ENCODE data around the gene MPHOSPH6. TPM values are rescaled to one million over a fixed set of nuclear protein-coding genes. Genes with fewer than 3 reads are reported as not detected.
A peak's percentile ranks its signal among the peaks of the same experiment; 100 is the strongest.

Gene MPHOSPH6
- total and polyA plus RNA-seq, 7 donors, result 20.0 to 39.1 (median 27.5) TPM

GRCh38 chr16:82156761-82157533 is 13.1 kb downstream of the MPHOSPH6 start:
- intact Hi-C loops (cut with DNase I), result loop anchor here (5.0 kb wide), 1 partner anchor 35 kb away; no protein-coding TSS in a partner anchor
- no peak overlapping the region for H3K4me3 ChIP-seq
- no peak overlapping the region for H3K27ac ChIP-seq
- H3K4me1 ChIP-seq, result peaks cover 0 to 16% (median 13%) of the 10 kb centered on the region in 4 donors
- peak in 3 of 4 donors; percentile 28 to 40 (median 39) for TF ChIP-seq POLR2AphosphoS5 (IDR thresholded peaks at IDR 0.05)
- TF ChIP-seq POLR2A (IDR thresholded peaks at IDR 0.05), result no peak
- no peak for DNase-seq
- H3K9me3 ChIP-seq, result no peaks in the 10 kb centered on the region
- WGBS, 2 donors, result 91 to 92% methylated on average over 14 of the region's 14 CpGs
- no peaks in the 10 kb centered on the region for H3K27me3 ChIP-seq
- peaks cover 0 to 21% (median 11%) of the 10 kb centered on the region in 4 donors for H3K36me3 ChIP-seq

GRCh38 chr16:82152641-82153112 is 17.3 kb downstream of the MPHOSPH6 start:
- H3K27ac ChIP-seq, result no peak overlapping the region
- TF ChIP-seq POLR2AphosphoS5 (IDR thresholded peaks at IDR 0.05) (no peak), POLR2A (IDR thresholded peaks at IDR 0.05) (no peak), EP300 (IDR thresholded peaks at IDR 0.05) (no peak), CTCF (IDR thresholded peaks at IDR 0.05) (no peak)
- no peaks in the 10 kb centered on the region for H3K9me3 ChIP-seq
- peaks cover 0 to 12% (median 5%) of the 10 kb centered on the region in 4 donors for H3K36me3 ChIP-seq
- intact Hi-C loops (cut with DNase I), result no loop called here
- no peak for DNase-seq
- peaks cover 0 to 13% (median 11%) of the 10 kb centered on the region in 4 donors for H3K4me1 ChIP-seq
- H3K4me3 ChIP-seq, result no peak overlapping the region
- WGBS, 2 donors, result 33 to 62% methylated on average over 8 of the region's 8 CpGs
- H3K27me3 ChIP-seq, result no peaks in the 10 kb centered on the region

GRCh38 chr16:82152196-82152595 is 17.8 kb downstream of the MPHOSPH6 start:
- no peak overlapping the region for H3K4me3 ChIP-seq
- H3K4me1 ChIP-seq, result peaks cover 0 to 11% (median 10%) of the 10 kb centered on the region in 4 donors
- no peak for DNase-seq
- TF ChIP-seq CTCF (IDR thresholded peaks at IDR 0.05) (no peak), EP300 (IDR thresholded peaks at IDR 0.05) (no peak), POLR2A (IDR thresholded peaks at IDR 0.05) (no peak), POLR2AphosphoS5 (IDR thresholded peaks at IDR 0.05) (no peak)
- 76 to 92% methylated on average over 2 of the region's 2 CpGs for WGBS, 2 donors
- H3K9me3 ChIP-seq, result no peaks in the 10 kb centered on the region
- intact Hi-C loops (cut with DNase I), result no loop called here
- no peak overlapping the region for H3K27ac ChIP-seq
- no peaks in the 10 kb centered on the region for H3K27me3 ChIP-seq
- peaks cover 0 to 17% (median 6%) of the 10 kb centered on the region in 4 donors for H3K36me3 ChIP-seq

- Histone ChIP-seq H3K9me3 (no peaks in the 10 kb centered on the region), H3K4me3 (no peak overlapping the region), H3K27ac (no peak overlapping the region), H3K36me3 (peaks cover 0 to 30% (median 8%) of the 10 kb centered on the region in 4 donors), H3K4me1 (peaks cover 0 to 11% (median 10%) of the 10 kb centered on the region in 4 donors), H3K27me3 (no peaks in the 10 kb centered on the region)
- no peak for DNase-seq
- TF ChIP-seq POLR2AphosphoS5 (IDR thresholded peaks at IDR 0.05), result no peak
- TF ChIP-seq EP300 (IDR thresholded peaks at IDR 0.05), result no peak
- TF ChIP-seq POLR2A (IDR thresholded peaks at IDR 0.05), result no peak
- no peak for TF ChIP-seq CTCF (IDR thresholded peaks at IDR 0.05)
- 81 to 93% methylated on average over 1 of the region's 1 CpG for WGBS, 2 donors
- intact Hi-C loops (cut with DNase I), result no loop called here
Observed at GRCh38 chr16:82150549-82150948, 19.5 kb downstream of the MPHOSPH6 start.

- intact Hi-C loops (cut with DNase I), result no loop called here
- TF ChIP-seq CTCF (IDR thresholded peaks at IDR 0.05) (no peak), POLR2A (IDR thresholded peaks at IDR 0.05) (no peak), EP300 (IDR thresholded peaks at IDR 0.05) (no peak), POLR2AphosphoS5 (IDR thresholded peaks at IDR 0.05) (no peak)
- 85 to 87% methylated on average over 2 of the region's 2 CpGs for WGBS, 2 donors
Observed at GRCh38 chr16:82149536-82149935, 20.5 kb downstream of the MPHOSPH6 start.

More at GRCh38 chr16:82149536-82149935, 20.5 kb downstream of the MPHOSPH6 start:
- Histone ChIP-seq H3K4me3 (no peak overlapping the region), H3K27me3 (no peaks in the 10 kb centered on the region), H3K36me3 (peaks cover 0 to 32% (median 8%) of the 10 kb centered on the region in 4 donors), H3K27ac (no peak overlapping the region), H3K9me3 (no peaks in the 10 kb centered on the region), H3K4me1 (peaks cover 0 to 11% (median 10%) of the 10 kb centered on the region in 4 donors)
- DNase-seq, result no peak
